Panc1 (cell line): Measurements from ENCODE around the gene GSTT4. TPM values are rescaled to one million over a fixed set of nuclear protein-coding genes. Genes with fewer than 3 reads are reported as not detected.

Experiments
- ATAC-seq: fragments of 200-7000 bp; cut with Tn5 transposase; 2 replicates; pipeline ENCODE4 v1.9.1; 2020; ENCODE audit warnings: mild to moderate bottlenecking, moderate library complexity
- BruUV-seq: library from RNA; stranded (reverse); fragments of 400-500 nt; replicated peaks from 2 replicates; lab custom pipeline; 2021; lab: Mats Ljungman, UMichigan
- CTCF ChIA-PET: fragments of 300-600 bp; sonication (Branson Sonifier 250); formaldehyde crosslinking; loops from one replicate; lab custom pipeline; 2022; ENCODE audit warnings: antibody characterized with exemption; lab: Charles Lee
- POLR2A ChIA-PET: fragments of 300-600 bp; sonication (Branson Sonifier 250); formaldehyde crosslinking; loops from one replicate; lab custom pipeline; 2022; ENCODE audit warnings: antibody characterized with exemption; lab: Charles Lee
- DNase-seq: peaks from one replicate; pipeline ENCODE4 v3.0.0-alpha.2; 2010; ENCODE audit warnings: low read depth, low spot score
- H3K27ac ChIP-seq: 2 replicates; pipeline ENCODE4 v1.5.1; 2011; ENCODE audit warnings: mild to moderate bottlenecking, low read length, inconsistent platforms
- H3K27me3 ChIP-seq: fragments of 200-500 bp; sonication (Bioruptor generic); 2 replicates; pipeline ENCODE4 v1.6.0; 2014; ENCODE audit warnings: low read length, inconsistent platforms; ENCODE audit not compliant: control insufficient read depth, insufficient read depth
- H3K36me3 ChIP-seq: fragments of 200-500 bp; sonication (Bioruptor generic); 2 replicates; pipeline ENCODE4 v1.5.1; 2014; ENCODE audit warnings: inconsistent platforms, mild to moderate bottlenecking, low read length, moderate library complexity; ENCODE audit not compliant: control insufficient read depth, insufficient read depth
- H3K4me1 ChIP-seq: 2 replicates; pipeline ENCODE4 v1.5.1; 2011; ENCODE audit warnings: inconsistent platforms, mild to moderate bottlenecking, low read length, moderate library complexity; ENCODE audit not compliant: control insufficient read depth, insufficient read depth
- H3K4me3 ChIP-seq, 2 experiments: 2 replicates each; pipeline ENCODE4 v1.5.1; 2011 to 2012; ENCODE audit warnings: low read depth in 2 of 2, low read length in 2 of 2, mild to moderate bottlenecking in 2 of 2, inconsistent platforms in 1 of 2, moderate library complexity in 1 of 2
- H3K9me3 ChIP-seq: fragments of 200-500 bp; sonication (Bioruptor generic); 2 replicates; pipeline ENCODE4 v1.5.1; 2014; ENCODE audit warnings: low read depth, mild to moderate bottlenecking, inconsistent platforms, low read length, moderate library complexity; ENCODE audit not compliant: control insufficient read depth, insufficient read depth
- POLR2AphosphoS5 ChIP-seq: IDR thresholded peaks from 2 replicates; pipeline ENCODE4 v1.6.1; 2012; ENCODE audit warnings: mild to moderate bottlenecking, low read depth, low read length, moderate library complexity
- SIN3A ChIP-seq: IDR thresholded peaks from 2 replicates; pipeline ENCODE4 v1.6.1; 2012; ENCODE audit warnings: low read depth, mild to moderate bottlenecking, low read length, moderate library complexity, borderline replicate concordance; ENCODE audit not compliant: insufficient read depth
- TCF7L2 ChIP-seq: IDR thresholded peaks from 2 replicates; pipeline ENCODE4 v1.6.1; 2011; ENCODE audit warnings: mild to moderate bottlenecking, low read depth, low read length, inconsistent platforms
- in situ Hi-C: cut with HindIII; loops from 2 replicates; pipeline ENCODE4 v1.10.0; 2016; ENCODE audit warnings: low sequenced_read_pairs, low pct_unique_long_range_greater_than_20kb
- intact Hi-C: fragments of 100-400 bp; cut with micrococcal nuclease; formaldehyde crosslinking; loops from one replicate; pipeline ENCODE4 v1.10.0; 2022; ENCODE audit not compliant: unreplicated experiment
- total RNA-seq: library from RNA; stranded (reverse); gene quantifications from one replicate; pipeline ENCODE4 v1.2.1, GENCODE V29; 2021; ENCODE audit not compliant: unreplicated experiment
- TF ChIP-seq, protein P1 (sequence below), 2 experiments: IDR thresholded peaks; 2 replicates each; pipeline ENCODE4 v1.6.1; 2011 to 2012; ENCODE audit warnings: low read depth in 2 of 2, control low read depth in 1 of 2, low read length in 1 of 2, mild to moderate bottlenecking in 1 of 2, moderate library complexity in 1 of 2; ENCODE audit not compliant: insufficient read depth in 1 of 2
- TF ChIP-seq, protein P2 (sequence below): fragments of 450-650 bp; IDR thresholded peaks from 2 replicates; pipeline ENCODE4 v1.5.1; 2017; ENCODE audit warnings: mild to moderate bottlenecking

GSTT4 gene
- total RNA-seq, 1 experiment from 2014 or later, result not detected

DNA sequence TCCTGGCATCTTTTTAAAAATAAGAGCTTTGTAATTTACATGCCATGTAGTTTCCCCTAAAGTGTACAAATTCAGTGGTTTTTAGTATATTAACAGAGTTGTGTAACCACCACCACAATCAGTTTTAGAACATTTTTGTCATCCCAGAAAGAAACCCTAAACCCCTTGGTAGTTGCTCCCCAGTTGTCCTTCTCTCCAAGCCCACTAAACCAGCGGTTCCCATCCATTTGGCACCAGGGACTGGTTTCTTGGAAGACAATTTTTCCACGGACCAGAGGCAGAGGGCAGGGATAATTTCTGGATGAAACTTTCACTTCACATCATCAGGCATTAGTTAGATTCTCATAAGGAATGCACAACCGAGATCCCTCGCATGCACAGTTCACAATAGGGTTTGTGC lies 28.5 kb upstream of the GSTT4 start:
- in situ Hi-C loops, result no loop called here
- POLR2A ChIA-PET, result no interaction called here

DNA sequence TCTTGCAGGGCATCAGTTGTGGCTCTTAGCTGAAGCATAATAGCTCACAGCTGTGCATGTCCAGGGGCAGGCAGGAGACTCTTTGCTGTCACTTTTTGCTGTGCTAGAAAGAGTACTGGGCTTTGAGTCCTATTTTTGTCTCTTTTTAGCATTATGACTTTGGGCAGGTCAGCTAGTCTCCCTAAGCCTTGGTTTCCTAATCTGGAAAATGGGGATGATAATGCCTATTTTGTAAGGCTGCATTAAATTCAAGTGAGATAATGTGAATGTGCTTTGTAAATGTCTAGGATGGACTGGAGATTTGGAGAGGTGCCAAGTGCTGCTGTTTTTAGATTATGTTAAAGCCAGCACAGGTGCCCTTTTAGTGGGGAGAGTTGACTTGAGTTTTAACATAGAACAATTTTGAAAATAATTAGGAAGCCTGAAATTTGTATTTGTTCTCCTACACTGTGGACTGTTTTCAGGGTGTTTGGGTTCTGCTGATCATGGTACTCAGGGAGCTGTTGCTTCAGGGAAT lies 25.0 kb upstream of the GSTT4 start:
- BruUV-seq, result no TSS peak
- in situ Hi-C loops, result no loop called here
- no peak overlapping the region for H3K27ac ChIP-seq
- H3K4me3 ChIP-seq, result no peak overlapping the region
- ChIA-PET POLR2A (no interaction called here), CTCF (no interaction called here)
- H3K4me1 ChIP-seq, result no peaks in the 10 kb centered on the region; the same call in 1 of the 2 replicates
- TF ChIP-seq, protein P1, sequence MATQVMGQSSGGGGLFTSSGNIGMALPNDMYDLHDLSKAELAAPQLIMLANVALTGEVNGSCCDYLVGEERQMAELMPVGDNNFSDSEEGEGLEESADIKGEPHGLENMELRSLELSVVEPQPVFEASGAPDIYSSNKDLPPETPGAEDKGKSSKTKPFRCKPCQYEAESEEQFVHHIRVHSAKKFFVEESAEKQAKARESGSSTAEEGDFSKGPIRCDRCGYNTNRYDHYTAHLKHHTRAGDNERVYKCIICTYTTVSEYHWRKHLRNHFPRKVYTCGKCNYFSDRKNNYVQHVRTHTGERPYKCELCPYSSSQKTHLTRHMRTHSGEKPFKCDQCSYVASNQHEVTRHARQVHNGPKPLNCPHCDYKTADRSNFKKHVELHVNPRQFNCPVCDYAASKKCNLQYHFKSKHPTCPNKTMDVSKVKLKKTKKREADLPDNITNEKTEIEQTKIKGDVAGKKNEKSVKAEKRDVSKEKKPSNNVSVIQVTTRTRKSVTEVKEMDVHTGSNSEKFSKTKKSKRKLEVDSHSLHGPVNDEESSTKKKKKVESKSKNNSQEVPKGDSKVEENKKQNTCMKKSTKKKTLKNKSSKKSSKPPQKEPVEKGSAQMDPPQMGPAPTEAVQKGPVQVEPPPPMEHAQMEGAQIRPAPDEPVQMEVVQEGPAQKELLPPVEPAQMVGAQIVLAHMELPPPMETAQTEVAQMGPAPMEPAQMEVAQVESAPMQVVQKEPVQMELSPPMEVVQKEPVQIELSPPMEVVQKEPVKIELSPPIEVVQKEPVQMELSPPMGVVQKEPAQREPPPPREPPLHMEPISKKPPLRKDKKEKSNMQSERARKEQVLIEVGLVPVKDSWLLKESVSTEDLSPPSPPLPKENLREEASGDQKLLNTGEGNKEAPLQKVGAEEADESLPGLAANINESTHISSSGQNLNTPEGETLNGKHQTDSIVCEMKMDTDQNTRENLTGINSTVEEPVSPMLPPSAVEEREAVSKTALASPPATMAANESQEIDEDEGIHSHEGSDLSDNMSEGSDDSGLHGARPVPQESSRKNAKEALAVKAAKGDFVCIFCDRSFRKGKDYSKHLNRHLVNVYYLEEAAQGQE (IDR thresholded peaks at IDR 0.05; ENCODE audit: insufficient read depth in 1 of 2, low read depth in 2 of 2, low read length in 1 of 2), result no peak
- no peak for TF ChIP-seq SIN3A
- TF ChIP-seq TCF7L2, result no peak
- no peak for TF ChIP-seq POLR2AphosphoS5
- TF ChIP-seq, protein P2, sequence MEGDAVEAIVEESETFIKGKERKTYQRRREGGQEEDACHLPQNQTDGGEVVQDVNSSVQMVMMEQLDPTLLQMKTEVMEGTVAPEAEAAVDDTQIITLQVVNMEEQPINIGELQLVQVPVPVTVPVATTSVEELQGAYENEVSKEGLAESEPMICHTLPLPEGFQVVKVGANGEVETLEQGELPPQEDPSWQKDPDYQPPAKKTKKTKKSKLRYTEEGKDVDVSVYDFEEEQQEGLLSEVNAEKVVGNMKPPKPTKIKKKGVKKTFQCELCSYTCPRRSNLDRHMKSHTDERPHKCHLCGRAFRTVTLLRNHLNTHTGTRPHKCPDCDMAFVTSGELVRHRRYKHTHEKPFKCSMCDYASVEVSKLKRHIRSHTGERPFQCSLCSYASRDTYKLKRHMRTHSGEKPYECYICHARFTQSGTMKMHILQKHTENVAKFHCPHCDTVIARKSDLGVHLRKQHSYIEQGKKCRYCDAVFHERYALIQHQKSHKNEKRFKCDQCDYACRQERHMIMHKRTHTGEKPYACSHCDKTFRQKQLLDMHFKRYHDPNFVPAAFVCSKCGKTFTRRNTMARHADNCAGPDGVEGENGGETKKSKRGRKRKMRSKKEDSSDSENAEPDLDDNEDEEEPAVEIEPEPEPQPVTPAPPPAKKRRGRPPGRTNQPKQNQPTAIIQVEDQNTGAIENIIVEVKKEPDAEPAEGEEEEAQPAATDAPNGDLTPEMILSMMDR, result no peak
- intact Hi-C loops, result no loop called here
- H3K27me3 ChIP-seq, result no peaks in the 10 kb centered on the region
- DNase-seq, result no peak
- H3K36me3 ChIP-seq, result no peaks in the 10 kb centered on the region
- ATAC-seq, result no peak
- H3K9me3 ChIP-seq, result no peaks in the 10 kb centered on the region

More for the DNA sequence above, 28.5 kb upstream of the GSTT4 start:
- Histone ChIP-seq H3K4me3 (no peak overlapping the region), H3K36me3 (no peaks in the 10 kb centered on the region; the same call in 1 of the 2 replicates), H3K27ac (no peak overlapping the region), H3K4me1 (no peaks in the 10 kb centered on the region), H3K27me3 (no peaks in the 10 kb centered on the region), H3K9me3 (no peaks in the 10 kb centered on the region)
- CTCF ChIA-PET, result no interaction called here
- intact Hi-C loops, result no loop called here
- BruUV-seq, result no TSS peak
- DNase-seq, result no peak
- ATAC-seq, result no peak
- TF ChIP-seq TCF7L2 (no peak), SIN3A (no peak)
- TF ChIP-seq, protein P1 (IDR thresholded peaks at IDR 0.05; ENCODE audit: insufficient read depth in 1 of 2, low read depth in 2 of 2, low read length in 1 of 2), result no peak
- TF ChIP-seq, protein P2, result no peak
